ENCODE measurements around the gene TAF6.

TAF6 gene

GRCh38 chr7:100101016-100101862, 17.9 kb downstream of the TAF6 start, which contains the start of the genes AP4M1 and MCM7 (continued):
- TF ChIP-seq ZNF645 (tag by site-specific recombination; IDR thresholded peaks at IDR 0.05) (peak; percentile 72; the same call in 1 of the 2 replicates), ZBTB6 (tag by site-specific recombination; IDR thresholded peaks at IDR 0.05) (no peak), ZNF501 (tag by site-specific recombination; IDR thresholded peaks at IDR 0.05) (peak; percentile 84), ZNF140 (tag by site-specific recombination; IDR thresholded peaks at IDR 0.05) (no peak), ZNF624 (tag by site-specific recombination; IDR thresholded peaks at IDR 0.05) (no peak), ZNF623 (tag by site-specific recombination; IDR thresholded peaks at IDR 0.05) (no peak; the same call in 1 of the 2 replicates), ZNF585B (tag by site-specific recombination; IDR thresholded peaks at IDR 0.05) (no peak), ZNF791 (tag by site-specific recombination; IDR thresholded peaks at IDR 0.05) (no peak), ZNF837 (tag by site-specific recombination; IDR thresholded peaks at IDR 0.05) (0 out of 2 replicates have a peak, but pooled peaks have one; percentile 32), ZNF707 (tag by site-specific recombination; IDR thresholded peaks at IDR 0.05) (no peak), ZNF214 (tag by site-specific recombination; IDR thresholded peaks at IDR 0.05; ENCODE audit: borderline replicate concordance) (no peak), PRDM1 (tag by site-specific recombination; IDR thresholded peaks at IDR 0.05) (no peak), ZFP69B (tag by site-specific recombination; IDR thresholded peaks at IDR 0.05) (no peak; the same call in 1 of the 2 replicates), ZNF148 (tag by site-specific recombination; IDR thresholded peaks at IDR 0.05; ENCODE audit: borderline replicate concordance) (no peak), PBX3 (CRISPR knock-in tag; IDR thresholded peaks at IDR 0.05) (peak; percentile 98), ZNF423 (tag by site-specific recombination; IDR thresholded peaks at IDR 0.05) (no peak), KLF10 (tag by site-specific recombination; IDR thresholded peaks at IDR 0.05) (peak; percentile 12; the same call in 1 of the 2 replicates), ZNF558 (tag by site-specific recombination; IDR thresholded peaks at IDR 0.05) (no peak), ZNF324 (tag by site-specific recombination; IDR thresholded peaks at IDR 0.05) (peak; percentile 61; the same call in 1 of the 2 replicates), KLF9 (tag by site-specific recombination; IDR thresholded peaks at IDR 0.05; ENCODE audit: low read depth) (no peak), KLF8 (tag by site-specific recombination; IDR thresholded peaks at IDR 0.05) (peak; percentile 83), ZNF792 (tag by site-specific recombination; IDR thresholded peaks at IDR 0.05) (no peak), HIC1 (tag by site-specific recombination; IDR thresholded peaks at IDR 0.05) (peak; percentile 62; the same call in 1 of the 2 replicates), PRDM4 (tag by site-specific recombination; IDR thresholded peaks at IDR 0.05) (peak; percentile 10; the same call in 1 of the 2 replicates), ZNF248 (tag by site-specific recombination; IDR thresholded peaks at IDR 0.05) (no peak), WT1 (tag by site-specific recombination; IDR thresholded peaks at IDR 0.05) (peak; percentile 59; the same call in 1 of the 2 replicates)

Measured in HEK293 (cell line).